Suprapubic skin (tissue), 4 donors: ENCODE data around the gene ACBD3. TPM values are rescaled to one million over a fixed set of nuclear protein-coding genes. Genes with fewer than 3 reads are reported as not detected.

Experiments used
- DNase-seq, 2 donors: peaks; one replicate each; pipeline ENCODE4 v3.0.0-alpha.2; 2019; ENCODE audit warnings: low spot score in 2 of 2
- H3K27ac ChIP-seq: fragments of 200-600 bp; sonication (generic); one replicate; pipeline ENCODE4 v1.5.1; 2019
- H3K27me3 ChIP-seq: fragments of 200-600 bp; sonication (generic); one replicate; pipeline ENCODE4 v1.5.1; 2019
- H3K36me3 ChIP-seq: fragments of 200-600 bp; sonication (generic); one replicate; pipeline ENCODE4 v1.5.1; 2019
- H3K4me1 ChIP-seq: fragments of 200-600 bp; sonication (generic); one replicate; pipeline ENCODE4 v1.5.1; 2019
- H3K4me3 ChIP-seq: fragments of 200-600 bp; sonication (generic); one replicate; pipeline ENCODE4 v1.5.1; 2019; ENCODE audit warnings: mild to moderate bottlenecking
- H3K9me3 ChIP-seq: fragments of 200-600 bp; sonication (generic); one replicate; pipeline ENCODE4 v1.5.1; 2019
- EP300 ChIP-seq: sonication (generic); formaldehyde crosslinking; IDR thresholded peaks from one replicate; pipeline ENCODE4 v1.6.1; 2017; ENCODE audit warnings: antibody characterized with exemption
- POLR2A ChIP-seq, 2 donors: fragments of 450-650 bp; IDR thresholded peaks; one replicate each; pipeline ENCODE4 v1.6.1; 2017; ENCODE audit warnings: antibody characterized with exemption in 2 of 2, mild to moderate bottlenecking in 2 of 2, moderate library complexity in 2 of 2
- POLR2AphosphoS5 ChIP-seq, 3 donors: sonication (generic); formaldehyde crosslinking; IDR thresholded peaks; one replicate each; pipeline ENCODE4 v1.6.1; 2017; ENCODE audit warnings: antibody characterized with exemption in 3 of 3
- WGBS: methylation state at CpG from one replicate; pipeline ENCODE4 v1.1.5; 2018; 5-methylcytosine and 5-hydroxymethylcytosine counted together
- total RNA-seq, 4 donors: library from RNA; depleted of rRNA; stranded (reverse); fragments of >200 nt; gene quantifications; one replicate each; pipeline ENCODE4 v1.1.0, GENCODE V29; 2016
- TF ChIP-seq, protein P1 (sequence below), 2 donors: fragments of 200-600 bp in 1 of 2; fragments of 450-650 bp in 1 of 2; sonication (generic) in 1 of 2; IDR thresholded peaks; one replicate each; pipeline ENCODE4 v1.5.1; 2016 to 2019; ENCODE audit warnings: antibody characterized with exemption in 2 of 2, mild to moderate bottlenecking in 1 of 2, moderate library complexity in 1 of 2

Gene ACBD3
- total RNA-seq, 4 donors from 2014 or later, result 38.0 to 64.5 (median 42.4) TPM

DNA sequence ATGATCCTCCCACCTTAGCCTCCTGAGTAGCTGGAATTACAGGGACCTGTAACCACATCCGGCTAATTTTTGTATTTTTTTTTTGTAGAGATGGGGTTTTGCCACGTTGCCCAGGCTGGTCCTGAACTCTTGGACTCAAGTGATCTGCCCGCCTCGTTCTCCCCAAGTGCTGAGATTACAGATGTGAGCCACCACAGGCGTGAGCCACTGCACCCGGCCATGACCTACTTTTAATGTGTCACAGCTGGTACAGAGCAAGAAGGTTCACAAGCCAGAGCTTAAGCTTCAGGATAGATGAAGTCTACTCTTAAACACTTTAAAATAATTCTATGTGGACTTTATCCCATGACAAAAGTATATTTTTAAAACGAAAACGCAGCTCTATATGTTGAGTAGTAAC is 23.6 kb downstream of the ACBD3 start:
- TF ChIP-seq, protein P1, sequence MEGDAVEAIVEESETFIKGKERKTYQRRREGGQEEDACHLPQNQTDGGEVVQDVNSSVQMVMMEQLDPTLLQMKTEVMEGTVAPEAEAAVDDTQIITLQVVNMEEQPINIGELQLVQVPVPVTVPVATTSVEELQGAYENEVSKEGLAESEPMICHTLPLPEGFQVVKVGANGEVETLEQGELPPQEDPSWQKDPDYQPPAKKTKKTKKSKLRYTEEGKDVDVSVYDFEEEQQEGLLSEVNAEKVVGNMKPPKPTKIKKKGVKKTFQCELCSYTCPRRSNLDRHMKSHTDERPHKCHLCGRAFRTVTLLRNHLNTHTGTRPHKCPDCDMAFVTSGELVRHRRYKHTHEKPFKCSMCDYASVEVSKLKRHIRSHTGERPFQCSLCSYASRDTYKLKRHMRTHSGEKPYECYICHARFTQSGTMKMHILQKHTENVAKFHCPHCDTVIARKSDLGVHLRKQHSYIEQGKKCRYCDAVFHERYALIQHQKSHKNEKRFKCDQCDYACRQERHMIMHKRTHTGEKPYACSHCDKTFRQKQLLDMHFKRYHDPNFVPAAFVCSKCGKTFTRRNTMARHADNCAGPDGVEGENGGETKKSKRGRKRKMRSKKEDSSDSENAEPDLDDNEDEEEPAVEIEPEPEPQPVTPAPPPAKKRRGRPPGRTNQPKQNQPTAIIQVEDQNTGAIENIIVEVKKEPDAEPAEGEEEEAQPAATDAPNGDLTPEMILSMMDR (IDR thresholded peaks at IDR 0.05), result no peak
- TF ChIP-seq POLR2A (IDR thresholded peaks at IDR 0.05), result no peak
- TF ChIP-seq POLR2AphosphoS5 (IDR thresholded peaks at IDR 0.05), result no peak
- no peak for TF ChIP-seq EP300
- DNase-seq, result no peak
- no peak overlapping the region for H3K27ac ChIP-seq
- H3K27me3 ChIP-seq, result no peaks in the 10 kb centered on the region
- 79% methylated on average over 8 of the region's 8 CpGs for WGBS
- peaks cover 73% of the 10 kb centered on the region for H3K36me3 ChIP-seq
- no peak overlapping the region for H3K4me3 ChIP-seq
- H3K9me3 ChIP-seq, result no peaks in the 10 kb centered on the region
- H3K4me1 ChIP-seq, result no peaks in the 10 kb centered on the region

GRCh38 chr1:226158983-226159382 is 27.6 kb downstream of the ACBD3 start:
- no peaks in the 10 kb centered on the region for H3K9me3 ChIP-seq
- WGBS, result 96% methylated on average over 7 of the region's 7 CpGs
- no peak for DNase-seq
- TF ChIP-seq EP300 (no peak), POLR2AphosphoS5 (IDR thresholded peaks at IDR 0.05) (no peak), POLR2A (IDR thresholded peaks at IDR 0.05) (no peak)
- TF ChIP-seq, protein P1 (IDR thresholded peaks at IDR 0.05), result no peak
- H3K4me1 ChIP-seq, result no peaks in the 10 kb centered on the region
- H3K27ac ChIP-seq, result no peak overlapping the region
- no peaks in the 10 kb centered on the region for H3K27me3 ChIP-seq
- peaks cover 82% of the 10 kb centered on the region for H3K36me3 ChIP-seq
- H3K4me3 ChIP-seq, result no peak overlapping the region

DNA sequence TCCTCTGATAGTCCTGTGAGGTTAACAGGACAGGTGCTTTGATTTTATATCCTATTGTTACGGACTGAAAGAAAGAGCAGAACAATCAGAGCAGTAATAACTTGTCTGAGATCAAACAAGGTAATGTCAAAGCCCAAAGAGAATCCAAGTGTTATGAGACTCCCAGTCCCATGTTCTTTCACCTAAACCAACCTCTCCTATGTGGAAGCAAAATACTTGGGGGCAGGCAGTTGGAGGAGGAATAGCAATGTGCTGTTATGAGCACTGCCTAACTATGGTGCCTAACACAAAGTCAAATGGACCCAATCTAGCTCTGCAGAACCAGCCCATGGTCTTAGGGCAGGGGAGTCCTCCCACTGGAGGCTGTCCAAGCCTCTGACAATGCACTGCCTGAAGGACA is 28.1 kb downstream of the ACBD3 start:
- Histone ChIP-seq H3K27me3 (no peaks in the 10 kb centered on the region), H3K36me3 (peaks cover 83% of the 10 kb centered on the region), H3K4me1 (no peaks in the 10 kb centered on the region), H3K27ac (no peak overlapping the region), H3K4me3 (no peak overlapping the region), H3K9me3 (no peaks in the 10 kb centered on the region)
- no peak for DNase-seq
- no peak for TF ChIP-seq POLR2A (IDR thresholded peaks at IDR 0.05)
- TF ChIP-seq POLR2AphosphoS5 (IDR thresholded peaks at IDR 0.05), result no peak
- TF ChIP-seq EP300, result no peak
- TF ChIP-seq, protein P1 (IDR thresholded peaks at IDR 0.05), result no peak
- 97% methylated on average over 1 of the region's 1 CpG for WGBS

- 100% methylated on average over 1 of the region's 1 CpG for WGBS
- Histone ChIP-seq H3K36me3 (peaks cover 85% of the 10 kb centered on the region), H3K27ac (no peak overlapping the region), H3K27me3 (no peaks in the 10 kb centered on the region), H3K9me3 (no peaks in the 10 kb centered on the region), H3K4me3 (no peak overlapping the region), H3K4me1 (no peaks in the 10 kb centered on the region)
- DNase-seq, result no peak
- TF ChIP-seq, protein P1 (IDR thresholded peaks at IDR 0.05), result no peak
- TF ChIP-seq EP300 (no peak), POLR2A (IDR thresholded peaks at IDR 0.05) (no peak), POLR2AphosphoS5 (IDR thresholded peaks at IDR 0.05) (no peak)
These were observed 28.7 kb downstream of the ACBD3 start for GRCh38 chr1:226157761-226158316.

- Histone ChIP-seq H3K9me3 (no peaks in the 10 kb centered on the region), H3K4me3 (no peak overlapping the region), H3K4me1 (no peaks in the 10 kb centered on the region), H3K27me3 (no peaks in the 10 kb centered on the region), H3K27ac (no peak overlapping the region), H3K36me3 (peaks cover 82% of the 10 kb centered on the region)
- TF ChIP-seq, protein P1 (IDR thresholded peaks at IDR 0.05), result no peak
- TF ChIP-seq POLR2A (IDR thresholded peaks at IDR 0.05) (no peak), POLR2AphosphoS5 (IDR thresholded peaks at IDR 0.05) (no peak), EP300 (no peak)
- no peak for DNase-seq
- WGBS, result 95% methylated on average over 1 of the region's 1 CpG
These were observed 31.9 kb downstream of the ACBD3 start for GRCh38 chr1:226154593-226154992.
